Ammon's horn (tissue), 1 donor: ENCODE measurements around the gene TEX22.

ENCODE experiments used
- DNase-seq: peaks from one replicate; pipeline ENCODE4 v3.0.0-alpha.2; 2016; ENCODE audit warnings: low spot score

TEX22 gene

GRCh38 chr14:105420974-105421674 is 22.8 kb downstream of the TEX22 start:
- no peak for DNase-seq

DNA sequence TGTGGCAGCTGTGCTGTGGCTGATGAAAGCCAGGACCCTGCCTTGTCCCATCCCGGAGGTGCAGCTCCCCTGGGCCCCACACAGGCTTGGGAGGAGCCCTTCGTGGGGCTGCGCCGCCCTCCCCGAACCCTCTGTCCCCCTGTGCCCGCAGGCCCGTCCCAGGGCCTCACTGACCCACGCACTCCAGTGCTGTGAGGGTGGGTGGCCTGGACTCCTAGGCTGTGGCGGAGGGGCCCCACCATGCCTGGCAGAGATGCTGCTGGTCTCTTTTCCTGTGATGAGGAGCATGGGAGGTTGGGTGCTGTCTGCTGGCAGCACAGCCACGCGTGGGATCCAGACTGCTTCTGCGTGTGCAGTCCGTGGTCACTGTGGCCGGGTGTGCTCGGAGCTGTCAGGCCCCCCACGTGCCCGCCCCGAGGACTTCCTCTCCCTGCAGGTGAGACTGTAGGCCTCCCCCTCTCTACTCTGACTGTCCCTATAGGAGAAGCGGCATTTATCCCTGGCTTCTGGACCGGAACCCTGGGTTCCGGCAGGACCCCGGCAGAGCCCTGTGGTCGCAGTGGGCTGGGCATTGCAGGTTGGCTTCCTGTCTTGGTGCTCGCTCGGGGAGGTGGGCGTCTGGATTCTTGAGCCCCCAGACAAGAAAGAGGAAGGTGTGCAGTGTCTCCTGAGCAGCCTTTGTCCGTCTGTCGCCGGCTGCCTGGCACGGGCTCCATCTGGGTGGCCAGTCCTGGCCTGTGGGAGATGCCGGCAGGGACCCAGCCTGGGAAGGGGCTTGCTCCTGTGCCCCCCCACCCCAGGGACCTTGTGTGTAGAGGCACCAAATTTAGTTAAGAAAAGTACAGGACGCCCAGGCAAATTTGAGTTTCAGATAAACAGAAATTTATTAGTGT is 23.6 kb downstream of the TEX22 start:
- DNase-seq = no peak

- no peak for DNase-seq
Measured at GRCh38 chr14:105422695-105423487, 24.6 kb downstream of the TEX22 start.

DNA sequence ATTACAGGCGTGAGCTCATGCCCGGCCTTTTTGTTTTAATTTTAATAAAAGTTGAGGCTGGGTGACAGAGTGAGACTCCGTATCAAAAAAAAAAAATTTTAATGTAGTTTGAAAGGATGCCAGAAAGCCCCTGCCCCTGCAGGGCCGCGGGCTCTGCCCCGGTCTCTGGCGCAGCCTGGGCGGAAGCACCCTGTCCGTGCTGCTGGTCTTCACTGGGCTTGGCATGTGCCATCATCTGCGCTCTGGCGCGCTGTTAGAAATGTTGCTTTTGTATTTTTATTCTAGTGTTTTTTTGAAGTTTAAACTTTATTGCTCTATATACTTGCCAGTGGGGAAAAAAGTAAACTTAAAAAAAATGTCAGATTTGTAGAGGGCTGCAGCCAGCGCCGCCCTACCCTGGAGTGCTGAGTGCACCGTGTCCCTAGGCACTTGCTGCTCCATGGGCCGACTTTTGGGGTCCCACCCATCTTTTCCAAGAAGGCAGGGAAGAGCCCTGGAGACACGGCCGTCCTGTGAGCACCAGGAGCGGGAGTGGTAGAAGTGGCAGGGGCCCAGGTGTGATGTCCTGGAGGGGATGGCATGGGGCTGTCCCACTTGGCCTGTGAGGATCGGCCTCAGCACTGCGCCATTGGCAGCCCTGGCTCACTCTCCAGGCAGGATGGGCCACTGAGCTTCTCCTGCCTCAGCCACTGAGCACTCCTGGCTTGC is 25.3 kb downstream of the TEX22 start:
- no peak for DNase-seq

DNA sequence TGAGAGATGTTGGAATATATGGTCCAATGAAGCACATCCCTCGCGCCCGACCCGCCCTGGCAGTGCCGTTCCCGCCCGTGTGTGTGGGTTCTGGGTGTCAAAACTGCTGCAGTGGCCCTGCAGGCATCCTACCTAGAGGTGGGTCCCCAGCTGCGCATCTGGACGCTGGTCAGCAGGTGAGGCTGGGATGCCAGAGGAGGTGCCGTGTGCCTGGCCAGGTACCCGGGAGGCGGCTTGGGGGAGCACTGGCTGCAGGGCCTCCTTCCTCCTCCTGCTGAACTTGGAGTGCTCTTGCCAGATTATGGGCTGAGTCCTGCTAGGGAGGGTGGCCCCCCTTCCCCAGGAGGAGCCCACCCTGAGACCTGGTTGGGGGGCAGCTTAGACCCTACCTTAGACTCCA is 26.5 kb downstream of the TEX22 start:
- DNase-seq = no peak

- DNase-seq = no peak
Measured at GRCh38 chr14:105425823-105426247, 27.5 kb downstream of the TEX22 start.

DNA sequence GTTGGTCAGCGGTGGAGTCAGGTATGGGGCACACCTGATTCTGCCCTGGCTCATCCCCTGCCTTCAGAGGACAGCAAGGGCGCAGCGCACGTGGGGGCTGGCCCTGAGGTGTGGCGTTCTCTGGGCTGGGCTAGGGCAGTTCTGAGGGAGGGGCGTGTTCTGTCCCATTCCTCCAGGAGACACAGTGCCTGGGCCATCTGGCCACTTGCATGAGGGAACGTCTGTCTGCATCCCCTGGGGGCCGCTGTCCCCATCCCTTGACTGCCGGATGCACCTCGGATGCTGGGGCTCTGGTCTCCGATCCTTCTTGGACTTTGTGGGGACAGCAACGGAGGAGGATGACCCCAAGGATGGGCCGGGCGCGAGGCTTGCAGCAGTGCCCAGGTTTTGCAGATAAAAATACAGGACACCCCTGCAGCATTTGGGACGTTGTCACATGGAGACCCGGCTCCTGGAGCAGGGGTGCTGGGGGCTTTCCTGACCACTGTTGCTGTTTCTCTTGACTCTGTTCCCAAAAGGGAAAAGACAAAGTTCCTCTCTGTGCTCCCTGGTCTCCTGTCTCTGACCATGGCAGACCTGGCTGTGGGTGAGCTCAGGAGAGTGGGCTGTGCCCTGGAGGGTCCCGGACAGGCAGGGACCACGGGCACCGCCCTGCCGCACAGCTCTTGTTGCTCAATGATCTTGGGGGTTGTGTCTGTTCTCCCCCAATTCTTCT is 28.2 kb downstream of the TEX22 start:
- DNase-seq = no peak

GRCh38 chr14:105427412-105427811 is 29.1 kb downstream of the TEX22 start:
- no peak for DNase-seq

DNA sequence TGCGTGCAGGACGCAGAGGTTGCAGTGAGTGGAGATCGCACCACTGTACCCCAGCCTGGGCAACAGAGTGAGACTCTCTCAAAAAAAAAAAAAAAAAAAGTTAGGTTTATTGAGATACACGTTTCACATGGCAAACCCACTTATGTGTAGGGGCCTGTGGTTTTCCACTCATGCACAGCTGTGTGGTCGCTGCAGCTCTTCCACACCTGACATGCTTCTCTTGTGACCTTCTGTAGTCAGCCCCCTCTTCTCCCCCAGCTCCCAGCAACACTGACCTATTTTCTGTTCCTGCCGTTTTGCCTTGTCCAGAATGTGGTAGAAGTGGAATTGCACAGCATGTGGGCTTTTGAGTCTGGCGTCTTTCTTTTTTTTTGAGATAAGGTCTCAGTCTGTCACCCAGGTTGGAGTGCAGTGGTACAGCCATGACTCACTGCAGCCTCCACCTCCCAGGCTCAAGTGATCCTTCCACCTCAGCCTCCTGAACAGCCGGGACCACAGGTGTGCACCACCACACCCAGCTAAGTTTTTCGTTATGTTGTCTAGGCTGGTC is 29.7 kb downstream of the TEX22 start:
- no peak for DNase-seq

DNA sequence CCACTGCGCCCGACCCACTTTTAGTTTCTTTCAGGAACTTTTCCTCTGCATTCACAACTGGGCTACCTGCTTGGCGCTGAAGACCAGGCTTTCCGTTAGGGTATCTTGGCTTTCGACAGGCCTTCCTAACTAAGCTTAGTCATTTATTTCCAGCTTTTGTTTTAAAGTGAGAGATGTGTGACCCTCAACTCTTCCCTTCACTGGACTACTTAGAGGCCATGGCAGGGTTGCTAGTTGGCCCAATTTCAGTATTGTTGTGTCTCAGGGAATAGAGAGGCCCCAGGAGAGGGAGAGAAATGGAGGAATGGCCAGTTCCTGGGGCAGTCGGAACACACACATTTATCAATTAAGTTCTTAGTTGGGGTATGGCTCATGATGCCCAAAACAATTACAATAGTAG is 31.7 kb downstream of the TEX22 start:
- DNase-seq = no peak

GRCh38 chr14:105430565-105430964 is 32.2 kb downstream of the TEX22 start:
- DNase-seq = no peak

- DNase-seq = no peak
Measured at GRCh38 chr14:105431256-105431655, 32.9 kb downstream of the TEX22 start.

DNA sequence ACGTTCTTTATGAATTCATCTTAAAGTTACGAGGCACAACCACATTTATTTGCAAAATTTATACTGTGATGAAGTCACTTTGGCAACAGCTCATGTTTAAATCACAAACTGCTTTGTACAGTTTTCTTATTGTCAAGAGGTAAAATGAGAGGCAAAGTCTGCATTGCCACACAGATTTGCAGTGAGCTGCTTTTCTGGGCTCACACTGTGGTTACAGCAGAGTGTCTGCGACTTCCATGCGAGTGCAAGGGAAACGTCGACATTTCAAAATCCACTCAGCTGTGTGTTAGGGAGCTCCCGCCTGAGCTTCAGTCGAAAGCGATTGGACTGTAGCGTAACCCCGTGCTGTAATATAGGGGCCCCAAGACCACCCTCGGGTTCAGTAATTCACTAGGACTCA is 34.3 kb downstream of the TEX22 start:
- no peak for DNase-seq

DNA sequence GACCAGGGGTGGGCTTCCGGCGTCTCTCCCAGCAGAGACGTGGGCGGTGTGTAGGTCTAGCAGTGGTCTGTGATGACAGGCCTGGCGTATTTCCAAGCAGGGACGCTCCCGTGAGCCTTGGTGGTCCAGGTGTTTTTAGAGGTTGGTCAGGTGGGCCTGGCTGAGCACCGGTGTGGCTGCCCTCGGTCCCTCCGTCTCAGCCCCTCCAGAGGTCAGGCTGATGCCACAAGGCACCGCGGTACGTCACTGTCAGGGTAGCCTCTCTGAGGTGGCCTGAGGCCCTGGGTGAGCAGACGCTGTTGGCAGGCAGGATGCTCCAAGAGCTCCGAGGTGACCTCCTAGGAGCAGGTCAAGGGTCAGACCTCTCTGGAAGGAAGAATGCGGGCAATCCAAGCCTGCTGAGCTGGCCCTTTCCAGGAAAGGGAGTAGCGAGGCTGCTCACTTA is 34.8 kb downstream of the TEX22 start:
- no peak for DNase-seq

GRCh38 chr14:105436402-105436801 is 38.1 kb downstream of the TEX22 start:
- no peak for DNase-seq

- no peak for DNase-seq
Measured at GRCh38 chr14:105436891-105437722, 38.8 kb downstream of the TEX22 start.

- no peak for DNase-seq
Measured at GRCh38 chr14:105437723-105438500, 39.6 kb downstream of the TEX22 start.

DNA sequence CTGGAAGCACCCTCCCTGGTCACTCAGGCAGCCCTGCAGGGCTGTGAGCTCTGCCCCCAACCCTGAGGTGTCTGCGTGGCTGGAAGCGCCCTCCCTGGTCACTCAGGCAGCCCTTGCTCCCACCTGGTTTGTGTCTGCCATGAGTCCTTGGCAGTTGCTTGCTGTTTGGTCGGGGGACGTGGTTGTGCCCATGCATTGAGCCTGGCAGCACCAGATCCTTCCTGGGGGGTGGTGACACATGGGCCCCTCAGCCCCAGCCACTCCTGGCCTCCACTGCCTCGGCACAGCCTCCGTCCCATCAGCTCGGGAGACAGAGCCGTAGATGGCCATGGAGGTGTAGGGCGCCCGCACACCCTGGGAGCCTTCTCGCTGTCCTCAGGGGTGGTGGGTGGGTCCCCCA is 40.8 kb downstream of the TEX22 start:
- no peak for DNase-seq
